GM23338 (cell line): ENCODE data around the gene MIA. TPM values are rescaled to one million over a fixed set of nuclear protein-coding genes. Genes with fewer than 3 reads are reported as not detected.

Source experiments
- ATAC-seq: fragments of 200-7000 bp; cut with Tn5 transposase; 3 replicates; pipeline ENCODE4 v1.9.1; 2020
- DNase-seq: peaks from one replicate; pipeline ENCODE4 v3.0.0-alpha.2; 2015; ENCODE audit warnings: low spot score
- H2AFZ ChIP-seq: fragments of 200-600 bp; sonication (generic); 2 replicates; pipeline ENCODE4 v1.8.0; 2016; ENCODE audit warnings: antibody characterized with exemption, mild to moderate bottlenecking, moderate library complexity
- H3F3A ChIP-seq: fragments of 200-600 bp; sonication (generic); replicated peaks from 2 replicates; pipeline ENCODE4 v1.8.0; 2017; ENCODE audit warnings: antibody characterized with exemption, mixed run types, low read depth
- H3K27ac ChIP-seq: fragments of 200-600 bp; sonication (generic); 2 replicates; pipeline ENCODE4 v1.6.1; 2016; ENCODE audit warnings: low read depth
- H3K27me3 ChIP-seq: fragments of 200-600 bp; sonication (generic); 2 replicates; pipeline ENCODE4 v1.8.0; 2016; ENCODE audit warnings: mild to moderate bottlenecking, mixed run types, moderate library complexity; ENCODE audit not compliant: insufficient read depth
- H3K36me3 ChIP-seq: fragments of 200-600 bp; sonication (generic); 2 replicates; pipeline ENCODE4 v1.8.0; 2016; ENCODE audit warnings: mild to moderate bottlenecking; ENCODE audit not compliant: insufficient read depth
- H3K4me1 ChIP-seq: fragments of 200-600 bp; sonication (generic); 2 replicates; pipeline ENCODE4 v1.8.0; 2016; ENCODE audit warnings: mild to moderate bottlenecking, moderate library complexity; ENCODE audit not compliant: insufficient read depth
- H3K4me2 ChIP-seq: fragments of 200-600 bp; sonication (generic); 2 replicates; pipeline ENCODE4 v1.7.1; 2017; ENCODE audit warnings: mixed run types
- H3K4me3 ChIP-seq: fragments of 200-600 bp; sonication (generic); 2 replicates; pipeline ENCODE4 v1.6.1; 2016; ENCODE audit warnings: mixed run types
- H3K79me2 ChIP-seq: fragments of 200-600 bp; sonication (generic); replicated peaks from 2 replicates; pipeline ENCODE4 v1.8.0; 2017; ENCODE audit warnings: mild to moderate bottlenecking; ENCODE audit not compliant: insufficient read depth
- H3K9me2 ChIP-seq: fragments of 200-600 bp; sonication (generic); 2 replicates; pipeline ENCODE4 v1.8.0; 2017; ENCODE audit not compliant: insufficient read depth
- H4K20me1 ChIP-seq: fragments of 200-600 bp; sonication (generic); replicated peaks from 2 replicates; pipeline ENCODE4 v1.8.0; 2017; ENCODE audit warnings: mild to moderate bottlenecking; ENCODE audit not compliant: insufficient read depth
- H3K27ac Mint-ChIP-seq: 2 replicates; pipeline ENCODE4 v1.8.0; 2020; ENCODE audit warnings: inconsistent platforms, mild to moderate bottlenecking, moderate library complexity, mixed read lengths
- H3K27me3 Mint-ChIP-seq: 3 replicates; pipeline ENCODE4 v1.8.0; 2022; ENCODE audit warnings: low read depth, mild to moderate bottlenecking, moderate library complexity, mixed read lengths, inconsistent platforms; ENCODE audit not compliant: insufficient read depth, poor library complexity
- H3K36me3 Mint-ChIP-seq: 3 replicates; pipeline ENCODE4 v1.8.0; 2021; ENCODE audit warnings: low read depth, mild to moderate bottlenecking, inconsistent platforms, moderate library complexity, mixed read lengths
- H3K4me1 Mint-ChIP-seq: 3 replicates; pipeline ENCODE4 v1.8.0; 2020; ENCODE audit warnings: mild to moderate bottlenecking, inconsistent platforms, mixed read lengths
- H3K4me3 Mint-ChIP-seq: 3 replicates; pipeline ENCODE4 v1.8.0; 2021; ENCODE audit warnings: moderate library complexity, mild to moderate bottlenecking, inconsistent platforms, mixed read lengths
- H3K9me3 Mint-ChIP-seq: 3 replicates; pipeline ENCODE4 v1.8.0; 2020; ENCODE audit warnings: moderate library complexity, mild to moderate bottlenecking, inconsistent platforms, mixed read lengths
- CREB1 ChIP-seq: fragments of 250-450 bp; sonication (Bioruptor Pico); IDR thresholded peaks from 2 replicates; pipeline ENCODE4 v1.5.0; 2020; ENCODE audit warnings: low read depth, mild to moderate bottlenecking, moderate library complexity
- CTCF ChIP-seq, 2 experiments: fragments of 200-600 bp in 1 of 2; sonication (generic) in 1 of 2; conservative IDR thresholded peaks; 2 replicates each; pipeline versions ENCODE4 v1.5.1 to v1.6.1; 2016 to 2017; ENCODE audit warnings: antibody characterized with exemption in 2 of 2, low read depth in 2 of 2, mild to moderate bottlenecking in 2 of 2, moderate library complexity in 1 of 2
- ETS1 ChIP-seq: IDR thresholded peaks from 2 replicates; pipeline ENCODE4 v1.6.1; 2016; ENCODE audit warnings: antibody characterized with exemption
- EZH2 ChIP-seq: fragments of 200-600 bp; sonication (generic); IDR thresholded peaks from one replicate; pipeline ENCODE4 v1.8.0; 2017; ENCODE audit warnings: antibody characterized with exemption, mild to moderate bottlenecking, low read depth; ENCODE audit not compliant: unreplicated experiment
- EZH2phosphoT487 ChIP-seq: fragments of 200-600 bp; sonication (generic); IDR thresholded peaks from one replicate; pipeline ENCODE4 v1.8.1; 2018; ENCODE audit warnings: antibody characterized with exemption; ENCODE audit not compliant: unreplicated experiment
- JUNB ChIP-seq: IDR thresholded peaks from one replicate; pipeline ENCODE4 v1.6.1; 2016; ENCODE audit warnings: antibody characterized with exemption; ENCODE audit not compliant: unreplicated experiment
- NANOG ChIP-seq: IDR thresholded peaks from 2 replicates; pipeline ENCODE4 v1.6.1; 2016; ENCODE audit warnings: antibody characterized with exemption, borderline replicate concordance
- POLR2AphosphoS5 ChIP-seq: IDR thresholded peaks from 2 replicates; pipeline ENCODE4 v1.6.1; 2016; ENCODE audit warnings: antibody characterized with exemption, low read depth
- ZNF114 ChIP-seq: fragments of 250-450 bp; sonication (Bioruptor Pico); IDR thresholded peaks from 2 replicates; pipeline ENCODE4 v1.5.0; 2020; ENCODE audit warnings: mild to moderate bottlenecking, moderate library complexity
- ZNF331 ChIP-seq: fragments of 250-450 bp; sonication (Bioruptor Pico); IDR thresholded peaks from 2 replicates; pipeline ENCODE4 v1.5.0; 2020; ENCODE audit warnings: low read depth, mild to moderate bottlenecking, moderate library complexity
- polyA plus RNA-seq: library from polyadenylated mRNA; unstranded; fragments of >200 nt; fragmentation: Nextera tagmentation; extraction: Ambion mirVana; gene quantifications from 2 replicates; pipeline ENCODE4 v1.2.1, GENCODE V29; 2016
- total RNA-seq: library from RNA; depleted of rRNA; stranded (reverse); fragments of >200 nt; shearing (Covaris generic); gene quantifications from 2 replicates; pipeline ENCODE4 v1.2.3, GENCODE V29; 2014
- TF ChIP-seq, protein P1 (sequence below): IDR thresholded peaks from one replicate; pipeline ENCODE4 v1.6.1; 2018; ENCODE audit warnings: antibody characterized with exemption; ENCODE audit not compliant: unreplicated experiment

Gene MIA
- total and polyA plus RNA-seq, 2 experiments from 2014 or later: not detected

DNA sequence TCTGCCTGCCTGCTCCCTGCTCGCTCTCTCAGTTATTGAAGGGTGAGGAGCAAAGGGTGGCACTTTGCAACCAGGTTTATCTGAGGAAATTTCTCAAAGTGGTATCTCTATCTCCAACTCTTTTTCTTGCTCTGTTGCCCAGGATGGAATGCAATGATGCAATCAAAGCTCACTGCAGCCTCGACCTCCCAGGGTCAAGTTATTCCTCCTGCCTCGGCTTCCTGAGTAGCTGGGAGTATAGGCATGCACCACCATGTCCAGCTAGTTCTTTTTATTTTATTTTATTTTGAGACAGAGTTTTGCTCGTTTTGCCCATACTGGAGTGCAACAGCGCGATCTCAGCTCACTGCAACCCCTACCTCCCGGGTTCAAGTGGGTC is 29.9 kb upstream of the MIA start (continued):
- TF ChIP-seq NANOG (no peak), JUNB (no peak), POLR2AphosphoS5 (no peak), EZH2phosphoT487 (no peak)
- TF ChIP-seq, protein P1, sequence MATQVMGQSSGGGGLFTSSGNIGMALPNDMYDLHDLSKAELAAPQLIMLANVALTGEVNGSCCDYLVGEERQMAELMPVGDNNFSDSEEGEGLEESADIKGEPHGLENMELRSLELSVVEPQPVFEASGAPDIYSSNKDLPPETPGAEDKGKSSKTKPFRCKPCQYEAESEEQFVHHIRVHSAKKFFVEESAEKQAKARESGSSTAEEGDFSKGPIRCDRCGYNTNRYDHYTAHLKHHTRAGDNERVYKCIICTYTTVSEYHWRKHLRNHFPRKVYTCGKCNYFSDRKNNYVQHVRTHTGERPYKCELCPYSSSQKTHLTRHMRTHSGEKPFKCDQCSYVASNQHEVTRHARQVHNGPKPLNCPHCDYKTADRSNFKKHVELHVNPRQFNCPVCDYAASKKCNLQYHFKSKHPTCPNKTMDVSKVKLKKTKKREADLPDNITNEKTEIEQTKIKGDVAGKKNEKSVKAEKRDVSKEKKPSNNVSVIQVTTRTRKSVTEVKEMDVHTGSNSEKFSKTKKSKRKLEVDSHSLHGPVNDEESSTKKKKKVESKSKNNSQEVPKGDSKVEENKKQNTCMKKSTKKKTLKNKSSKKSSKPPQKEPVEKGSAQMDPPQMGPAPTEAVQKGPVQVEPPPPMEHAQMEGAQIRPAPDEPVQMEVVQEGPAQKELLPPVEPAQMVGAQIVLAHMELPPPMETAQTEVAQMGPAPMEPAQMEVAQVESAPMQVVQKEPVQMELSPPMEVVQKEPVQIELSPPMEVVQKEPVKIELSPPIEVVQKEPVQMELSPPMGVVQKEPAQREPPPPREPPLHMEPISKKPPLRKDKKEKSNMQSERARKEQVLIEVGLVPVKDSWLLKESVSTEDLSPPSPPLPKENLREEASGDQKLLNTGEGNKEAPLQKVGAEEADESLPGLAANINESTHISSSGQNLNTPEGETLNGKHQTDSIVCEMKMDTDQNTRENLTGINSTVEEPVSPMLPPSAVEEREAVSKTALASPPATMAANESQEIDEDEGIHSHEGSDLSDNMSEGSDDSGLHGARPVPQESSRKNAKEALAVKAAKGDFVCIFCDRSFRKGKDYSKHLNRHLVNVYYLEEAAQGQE: no peak

GRCh38 chr19:40747536-40747935 is 27.8 kb upstream of the MIA start:
- peaks cover 28% of the 10 kb centered on the region for H3K4me1 Mint-ChIP-seq
- H3K27me3 Mint-ChIP-seq: peaks cover 32% of the 10 kb centered on the region
- H3K4me3 ChIP-seq: no peak overlapping the region
- ATAC-seq (no peak), DNase-seq (no peak)
- H3K4me1 ChIP-seq: peaks cover 24% of the 10 kb centered on the region
- no peak overlapping the region for H2AFZ ChIP-seq
- no peak overlapping the region for H3K4me2 ChIP-seq
- peaks cover 20% of the 10 kb centered on the region for H3K79me2 ChIP-seq
- H3K4me3 Mint-ChIP-seq: no peak overlapping the region
- H3K27ac ChIP-seq: no peak overlapping the region
- H3K9me3 Mint-ChIP-seq: peaks cover 3% of the 10 kb centered on the region; the same call in 1 of the 3 replicates
- H3F3A ChIP-seq: no peaks in the 10 kb centered on the region; the same call in 1 of the 2 replicates
- peaks cover 24% of the 10 kb centered on the region for H3K36me3 Mint-ChIP-seq
- H3K36me3 ChIP-seq: peaks cover 3% of the 10 kb centered on the region
- no peaks in the 10 kb centered on the region; the same call in 1 of the 2 replicates for H3K9me2 ChIP-seq
- H3K27ac Mint-ChIP-seq: no peak overlapping the region
- H4K20me1 ChIP-seq: no peaks in the 10 kb centered on the region
- H3K27me3 ChIP-seq: no peaks in the 10 kb centered on the region
- TF ChIP-seq POLR2AphosphoS5 (no peak), CTCF (conservative IDR thresholded peaks at IDR 0.05; ENCODE audit: low read depth in 2 of 2) (no peak), ZNF331 (no peak), EZH2phosphoT487 (no peak), ZNF114 (CRISPR knock-in tag) (no peak), JUNB (no peak), NANOG (no peak), ETS1 (no peak), EZH2 (no peak), CREB1 (CRISPR knock-in tag) (no peak)
- TF ChIP-seq, protein P1: no peak
